ENCODE measurements around the gene PRELID3B. TPM values are rescaled to one million over a fixed set of nuclear protein-coding genes. Genes with fewer than 3 reads are reported as not detected.

Gene PRELID3B
- total RNA-seq, 6 donors from 2014 or later: 5.2 to 77.1 (median 46.0) TPM

- no peak for TF ChIP-seq CTCF (IDR thresholded peaks at IDR 0.05)
- no peak for TF ChIP-seq POLR2A (IDR thresholded peaks at IDR 0.05)
- TF ChIP-seq POLR2AphosphoS5 (IDR thresholded peaks at IDR 0.05): no peak
- no peak for TF ChIP-seq EP300 (IDR thresholded peaks at IDR 0.05)
- DNase-seq (no peak), ATAC-seq (ENCODE audit: low FRiP score in 2 of 2) (no peak)
- Histone ChIP-seq H3K4me1 (peaks cover 36 to 55% (median 41%) of the 10 kb centered on the region in 4 donors), H3K27ac (no peak overlapping the region), H3K36me3 (peaks cover 14 to 76% (median 41%) of the 10 kb centered on the region in 4 donors), H3K27me3 (no peaks in the 10 kb centered on the region), H3K4me3 (no peak overlapping the region), H3K9me3 (no peaks in the 10 kb centered on the region)
- 88 to 91% methylated on average over 8 of the region's 8 CpGs for WGBS, 2 donors
Measured at GRCh38 chr20:59027741-59028320, 14.8 kb downstream of the PRELID3B start.

DNA sequence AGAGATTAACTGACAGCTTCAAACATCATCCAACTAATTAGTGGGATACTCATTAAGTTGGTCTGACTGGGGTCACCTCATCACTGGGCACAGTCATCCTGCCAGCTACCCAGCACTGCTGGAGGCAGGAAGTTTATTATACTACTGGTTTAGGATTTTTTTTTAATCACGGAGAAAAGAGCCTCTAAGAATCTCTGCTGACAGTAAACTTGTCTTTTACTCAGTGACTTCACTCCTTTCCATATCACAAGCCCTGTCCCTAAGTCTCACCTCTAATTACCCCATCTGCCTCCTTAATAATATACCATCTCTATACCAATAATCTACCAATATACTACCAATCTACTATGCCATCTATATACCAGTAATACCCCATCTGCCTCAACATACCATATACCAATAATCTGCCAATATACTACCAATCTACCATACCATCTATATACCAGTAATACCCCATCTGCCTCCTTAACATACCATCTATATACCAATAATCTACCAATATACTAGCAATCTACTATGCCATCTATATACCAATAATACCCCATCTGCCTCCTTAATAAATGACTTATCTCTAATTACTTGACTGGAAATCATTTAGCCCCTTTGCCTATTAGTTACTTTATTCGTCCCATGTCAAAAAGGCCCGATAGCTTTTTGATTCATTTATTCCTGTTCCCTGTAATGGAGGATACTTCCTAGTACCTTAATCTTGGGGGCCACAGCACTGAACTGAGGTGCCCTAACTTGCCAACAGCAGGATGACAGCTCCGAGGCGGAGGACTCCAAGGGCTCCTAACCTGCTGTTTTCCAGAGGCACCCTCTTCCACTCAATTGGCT, 15.5 kb downstream of the PRELID3B start:
- H3K27me3 ChIP-seq: no peaks in the 10 kb centered on the region
- peaks cover 14 to 82% (median 46%) of the 10 kb centered on the region in 4 donors for H3K36me3 ChIP-seq
- WGBS, 2 donors: 85 to 86% methylated on average over 5 of the region's 5 CpGs
- no peak overlapping the region for H3K4me3 ChIP-seq
- no peak for DNase-seq
- TF ChIP-seq CTCF (IDR thresholded peaks at IDR 0.05) (no peak), EP300 (IDR thresholded peaks at IDR 0.05) (no peak), POLR2A (IDR thresholded peaks at IDR 0.05) (no peak), POLR2AphosphoS5 (IDR thresholded peaks at IDR 0.05) (no peak)
- H3K27ac ChIP-seq: no peak overlapping the region
- H3K4me1 ChIP-seq: peaks cover 34 to 52% (median 40%) of the 10 kb centered on the region in 4 donors
- ATAC-seq (ENCODE audit: low FRiP score in 2 of 2): no peak
- no peaks in the 10 kb centered on the region for H3K9me3 ChIP-seq

DNA sequence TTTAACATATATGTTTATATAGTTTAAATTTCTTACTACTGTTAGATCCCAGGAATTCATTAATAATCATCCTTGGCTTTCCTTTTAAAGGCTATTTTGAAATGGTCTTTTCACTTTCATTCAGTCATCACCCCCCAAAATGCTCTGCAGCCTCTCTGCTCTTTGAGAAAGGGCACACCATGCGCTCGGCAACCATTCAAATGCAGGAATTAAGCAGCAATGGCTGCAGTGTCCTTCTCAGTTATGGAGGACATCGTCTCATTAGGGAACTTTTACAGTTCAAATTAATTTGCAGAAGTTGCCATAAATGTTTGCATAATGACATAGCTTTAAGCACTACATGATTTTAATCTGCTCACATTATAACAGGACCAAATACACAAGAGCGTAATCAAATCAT, 17.1 kb downstream of the PRELID3B start:
- no peak for TF ChIP-seq EP300 (IDR thresholded peaks at IDR 0.05)
- TF ChIP-seq CTCF (IDR thresholded peaks at IDR 0.05): no peak
- TF ChIP-seq POLR2AphosphoS5 (IDR thresholded peaks at IDR 0.05): no peak
- TF ChIP-seq POLR2A (IDR thresholded peaks at IDR 0.05): no peak
- Histone ChIP-seq H3K36me3 (peaks cover 14 to 86% (median 46%) of the 10 kb centered on the region in 4 donors), H3K27me3 (no peaks in the 10 kb centered on the region), H3K27ac (no peak overlapping the region), H3K4me1 (peaks cover 26 to 39% (median 31%) of the 10 kb centered on the region in 4 donors), H3K9me3 (no peaks in the 10 kb centered on the region), H3K4me3 (no peak overlapping the region)
- no peak for DNase-seq
- no peak for ATAC-seq (ENCODE audit: low FRiP score in 2 of 2)
- WGBS, 2 donors: 96 to 97% methylated on average over 4 of the region's 4 CpGs

GRCh38 chr20:59025086-59025485, 17.5 kb downstream of the PRELID3B start:
- ATAC-seq (ENCODE audit: low FRiP score in 2 of 2) (no peak), DNase-seq (no peak)
- no peaks in the 10 kb centered on the region for H3K9me3 ChIP-seq
- no peak overlapping the region for H3K27ac ChIP-seq
- no peaks in the 10 kb centered on the region for H3K27me3 ChIP-seq
- H3K36me3 ChIP-seq: peaks cover 14 to 82% (median 45%) of the 10 kb centered on the region in 4 donors
- no peak overlapping the region for H3K4me3 ChIP-seq
- TF ChIP-seq EP300 (IDR thresholded peaks at IDR 0.05) (no peak), POLR2AphosphoS5 (IDR thresholded peaks at IDR 0.05) (no peak), POLR2A (IDR thresholded peaks at IDR 0.05) (no peak), CTCF (IDR thresholded peaks at IDR 0.05) (no peak)
- peaks cover 22 to 37% (median 27%) of the 10 kb centered on the region in 4 donors for H3K4me1 ChIP-seq
- WGBS, 2 donors: 74 to 87% methylated on average over 2 of the region's 2 CpGs

Data from upper lobe of left lung (tissue), 6 donors.